ENCODE data around the gene SOX12. TPM values are rescaled to one million over a fixed set of nuclear protein-coding genes. Genes with fewer than 3 reads are reported as not detected.

SOX12 gene
- 18.4 to 29.9 TPM (median 29.6 TPM) in 5 replicates for total RNA-seq (2022; extraction: Qiagen RNA extraction)

GRCh38 chr20:325045-325888, at the start of gene SOX12:
Gene SOX12 (plus strand): TSS chr20:325552. CDS start chr20:325925, 373 bp downstream.

GRCh38 chr20:290084-290831, 35.1 kb upstream of the SOX12 start, which contains the start of gene C20orf96:
Gene C20orf96 (minus strand): TSS chr20:290750. CDS start chr20:290610, 140 bp downstream.

GRCh38 chr20:297098-297924, 28.0 kb upstream of the SOX12 start, which contains the start of gene ZCCHC3:
Gene ZCCHC3 (plus strand): TSS chr20:297570. CDS start chr20:297587, 17 bp downstream.

GRCh38 chr20:346640-347316, 21.4 kb downstream of the SOX12 start, which contains the start of gene NRSN2:
Gene NRSN2 (plus strand): TSS chr20:347111. CDS start chr20:349644, 2,533 bp downstream.

Other genes starting within 250 kb of the SOX12 start
- not detected in 5 replicates for gene DEFB125, start 237.9 kb upstream of the SOX12 start, total RNA-seq (2022; extraction: Qiagen RNA extraction)
- gene DEFB126, start 183.0 kb upstream of the SOX12 start, total RNA-seq (2022; extraction: Qiagen RNA extraction), result not detected in 5 replicates
- not detected in 5 replicates for gene DEFB127, start 168.1 kb upstream of the SOX12 start, total RNA-seq (2022; extraction: Qiagen RNA extraction)
- not detected in 5 replicates for gene DEFB128, start 135.8 kb upstream of the SOX12 start, total RNA-seq (2022; extraction: Qiagen RNA extraction)
- gene DEFB129, start 98.3 kb upstream of the SOX12 start, total RNA-seq (2022; extraction: Qiagen RNA extraction), result not detected in 5 replicates
- gene DEFB132, start 67.8 kb upstream of the SOX12 start, total RNA-seq (2022; extraction: Qiagen RNA extraction), result not detected in 5 replicates
- 10.4 to 11.9 TPM (median 11.2 TPM) in 5 replicates for gene C20orf96, start 34.8 kb upstream of the SOX12 start, total RNA-seq (2022; extraction: Qiagen RNA extraction)
- gene ZCCHC3, start 28.0 kb upstream of the SOX12 start, total RNA-seq (2022; extraction: Qiagen RNA extraction), result 16.6 to 23.7 TPM (median 20.4 TPM) in 5 replicates
- gene NRSN2, start 21.6 kb downstream of the SOX12 start, total RNA-seq (2022; extraction: Qiagen RNA extraction), result 50.4 to 69.1 TPM (median 64.2 TPM) in 5 replicates
- 43.0 to 53.8 TPM (median 50.7 TPM) in 5 replicates for gene TRIB3, start 55.2 kb downstream of the SOX12 start, total RNA-seq (2022; extraction: Qiagen RNA extraction)
- 106 to 148 TPM (median 146 TPM) in 5 replicates for gene RBCK1, start 82.7 kb downstream of the SOX12 start, total RNA-seq (2022; extraction: Qiagen RNA extraction)
- 31.9 to 35.5 TPM (median 33.0 TPM) in 5 replicates for gene TBC1D20, start 137.0 kb downstream of the SOX12 start, total RNA-seq (2022; extraction: Qiagen RNA extraction)
- 133 to 156 TPM (median 151 TPM) in 5 replicates for gene CSNK2A1, start 218.2 kb downstream of the SOX12 start, total RNA-seq (2022; extraction: Qiagen RNA extraction)

Measured in A549 treated with CORT108297 at 1 μM for 4 hours (cell line).